IMR-90 (cell line): ENCODE data around the gene GABRQ. TPM values are rescaled to one million over a fixed set of nuclear protein-coding genes. Genes with fewer than 3 reads are reported as not detected.

Source experiments
- ATAC-seq: fragments of 200-7000 bp; cut with Tn5 transposase; 2 replicates; pipeline ENCODE4 v1.9.1; 2020; ENCODE audit warnings: low read depth, mild to moderate bottlenecking, moderate library complexity
- BruUV-seq: library from RNA; stranded (reverse); fragments of 400-500 nt; replicated peaks from 2 replicates; lab custom pipeline; 2021; lab: Mats Ljungman, UMichigan
- CTCF ChIA-PET: fragments of 300-600 bp; formaldehyde crosslinking; extraction: SDS; loops from one replicate; lab custom pipeline; 2021; ENCODE audit warnings: antibody characterized with exemption; lab: Yijun Ruan, JAX
- POLR2A ChIA-PET: fragments of 300-600 bp; sonication (Branson Sonifier 250); formaldehyde crosslinking; loops from one replicate; lab custom pipeline; 2022; ENCODE audit warnings: antibody characterized with exemption; ENCODE audit not compliant: unreplicated experiment; lab: Charles Lee
- DNase-seq: peaks from one replicate; pipeline ENCODE4 v3.0.0; 2013
- H2AFZ ChIP-seq: replicated peaks from 2 replicates; pipeline ENCODE3; 2013; ENCODE audit warnings: low read length, mild to moderate bottlenecking; ENCODE audit not compliant: poor library complexity
- H2AK5ac ChIP-seq: 2 replicates; pipeline ENCODE4 v1.6.1; 2013; ENCODE audit warnings: low read depth, low read length, inconsistent platforms
- H2AK9ac ChIP-seq: replicated peaks from 2 replicates; pipeline ENCODE3; 2013; ENCODE audit warnings: mild to moderate bottlenecking, low read depth, low read length, moderate library complexity; ENCODE audit not compliant: poor library complexity
- H2BK120ac ChIP-seq: 2 replicates; pipeline ENCODE4 v1.6.1; 2013; ENCODE audit warnings: low read depth, low read length, inconsistent platforms
- H2BK15ac ChIP-seq: 3 replicates; pipeline ENCODE4 v1.6.1; 2013; ENCODE audit warnings: low read depth, low read length, inconsistent platforms
- H2BK20ac ChIP-seq: 2 replicates; pipeline ENCODE4 v1.6.1; 2013; ENCODE audit warnings: low read depth, mild to moderate bottlenecking, inconsistent platforms, low read length, moderate library complexity
- H2BK5ac ChIP-seq: 2 replicates; pipeline ENCODE4 v1.6.1; 2013; ENCODE audit warnings: mild to moderate bottlenecking, low read depth, low read length, inconsistent platforms; ENCODE audit not compliant: poor library complexity, severe bottlenecking
- H3K14ac ChIP-seq: replicated peaks from 2 replicates; pipeline ENCODE4 v1.6.1; 2013; ENCODE audit warnings: low read depth, low read length, inconsistent platforms
- H3K18ac ChIP-seq: 2 replicates; pipeline ENCODE4 v1.6.1; 2013; ENCODE audit warnings: low read depth, low read length, control low read depth
- H3K23ac ChIP-seq: 2 replicates; pipeline ENCODE4 v1.6.1; 2013; ENCODE audit warnings: low read depth, low read length, inconsistent platforms
- H3K27ac ChIP-seq: 2 replicates; pipeline ENCODE4 v1.5.1; 2013; ENCODE audit warnings: mild to moderate bottlenecking, control low read depth, low read length; ENCODE audit not compliant: insufficient read depth
- H3K27me3 ChIP-seq: 2 replicates; pipeline ENCODE4 v1.6.1; 2013; ENCODE audit warnings: low read length; ENCODE audit not compliant: control insufficient read depth, insufficient read depth
- H3K36me3 ChIP-seq: 2 replicates; pipeline ENCODE4 v1.6.1; 2013; ENCODE audit warnings: low read length, mixed read lengths; ENCODE audit not compliant: control insufficient read depth, insufficient read depth
- H3K4ac ChIP-seq: 2 replicates; pipeline ENCODE4 v1.6.1; 2013; ENCODE audit warnings: low read depth, low read length, inconsistent platforms
- H3K4me1 ChIP-seq: 2 replicates; pipeline ENCODE4 v1.6.1; 2013; ENCODE audit warnings: low read length, mixed read lengths; ENCODE audit not compliant: control insufficient read depth, insufficient read depth
- H3K4me2 ChIP-seq: 2 replicates; pipeline ENCODE4 v1.6.1; 2013; ENCODE audit warnings: low read depth, mild to moderate bottlenecking, control low read depth, low read length, moderate library complexity
- H3K4me3 ChIP-seq: 2 replicates; pipeline ENCODE4 v1.5.1; 2013; ENCODE audit warnings: low read depth, mild to moderate bottlenecking, control low read depth, low read length, moderate library complexity; ENCODE audit not compliant: insufficient read depth
- H3K56ac ChIP-seq: 2 replicates; pipeline ENCODE4 v1.6.1; 2013; ENCODE audit warnings: low read length, inconsistent platforms; ENCODE audit not compliant: insufficient read depth; ENCODE audit errors: extremely low read depth
- H3K79me1 ChIP-seq, 2 experiments: 2 replicates each; pipeline ENCODE4 v1.6.1; 2013; ENCODE audit warnings: low read length in 2 of 2, inconsistent platforms in 1 of 2, low read depth in 1 of 2
- H3K9ac ChIP-seq: 2 replicates; pipeline ENCODE4 v1.6.1; 2013; ENCODE audit warnings: low read depth, low read length, control low read depth
- H3K9me1 ChIP-seq: 2 replicates; pipeline ENCODE4 v1.6.1; 2013; ENCODE audit warnings: low read length, inconsistent platforms; ENCODE audit not compliant: insufficient read depth
- H3K9me3 ChIP-seq: 2 replicates; pipeline ENCODE4 v1.6.1; 2013; ENCODE audit warnings: low read length; ENCODE audit not compliant: control insufficient read depth, insufficient read depth
- H4K20me1 ChIP-seq: 2 replicates; pipeline ENCODE4 v1.6.1; 2013; ENCODE audit warnings: low read length, inconsistent platforms; ENCODE audit not compliant: insufficient read depth
- H4K5ac ChIP-seq: 2 replicates; pipeline ENCODE4 v1.6.1; 2013; ENCODE audit warnings: mild to moderate bottlenecking, low read depth, low read length, control low read depth
- H4K8ac ChIP-seq, 2 experiments: 2 replicates each; pipeline ENCODE4 v1.6.1; 2013; ENCODE audit warnings: low read depth in 2 of 2, low read length in 2 of 2, control low read depth in 1 of 2, inconsistent platforms in 1 of 2
- H4K91ac ChIP-seq: 2 replicates; pipeline ENCODE4 v1.6.1; 2013; ENCODE audit warnings: low read depth, low read length, inconsistent platforms; ENCODE audit not compliant: insufficient read depth
- CHD1 ChIP-seq: IDR thresholded peaks from 2 replicates; pipeline ENCODE4 v1.6.1; 2012; ENCODE audit warnings: low read depth, low read length, improper control_type of control experiment
- FOS ChIP-seq: fragments of 150-350 bp; IDR thresholded peaks from 2 replicates; pipeline ENCODE4 v1.6.1; 2016; ENCODE audit warnings: low read depth, low read length
- MXI1 ChIP-seq: IDR thresholded peaks from 2 replicates; pipeline ENCODE4 v1.6.1; 2012; ENCODE audit warnings: low read depth, mild to moderate bottlenecking, low read length, moderate library complexity, borderline replicate concordance
- RCOR1 ChIP-seq: IDR thresholded peaks from 2 replicates; pipeline ENCODE4 v1.6.1; 2012; ENCODE audit warnings: mild to moderate bottlenecking, low read length, improper control_type of control experiment; ENCODE audit not compliant: insufficient replicate concordance
- dilution Hi-C: fragments of 300-500 bp; cut with HindIII; formaldehyde crosslinking; loops from one replicate; pipeline ENCODE4 v1.14.3; 2018; ENCODE audit warnings: low sequenced_read_pairs; ENCODE audit not compliant: unreplicated experiment
- in situ Hi-C: fragments of 300-500 bp; cut with MboI; formaldehyde crosslinking; loops from 3 replicates; pipeline ENCODE4 v1.14.3; 2019; ENCODE audit warnings: low sequenced_read_pairs, inconsistent platforms, mixed read lengths
- intact Hi-C: fragments of 100-400 bp; cut with micrococcal nuclease; formaldehyde crosslinking; loops from 2 replicates; pipeline ENCODE4 v1.10.0; 2022
- polyA plus RNA-seq, 3 experiments: library from polyadenylated mRNA; depleted of rRNA; stranded (reverse); fragments of >200 nt; gene quantifications; 2 replicates each; pipeline ENCODE4 v1.2.3, GENCODE V29; 2012; ENCODE audit warnings: low replicate concordance in 1 of 3
- total RNA-seq: library from RNA; depleted of rRNA; stranded (reverse); fragments of >200 nt; gene quantifications from 2 replicates; pipeline ENCODE4 v1.2.3, GENCODE V29; 2012

GABRQ gene
- total and polyA plus RNA-seq, 2 of the 4 experiments (the other 2 are of a cell fraction) = under 0.01 to 0.03 TPM

- CTCF ChIA-PET = no interaction called here
- no peak overlapping the region for H3K27ac ChIP-seq
Measured at GRCh38 chrX:152588206-152588605, 49.5 kb upstream of the GABRQ start.

More at GRCh38 chrX:152588206-152588605, 49.5 kb upstream of the GABRQ start:
- no peak overlapping the region for H3K14ac ChIP-seq
- no peaks in the 10 kb centered on the region for H3K4me1 ChIP-seq
- no peak overlapping the region for H2BK5ac ChIP-seq
- H4K5ac ChIP-seq = no peak overlapping the region
- dilution Hi-C loops = no loop called here
- no TSS peak for BruUV-seq
- no peak overlapping the region for H3K9ac ChIP-seq
- TF ChIP-seq FOS (no peak), CHD1 (no peak), RCOR1 (no peak), MXI1 (no peak)
- no peak overlapping the region for H3K4me2 ChIP-seq
- no peak overlapping the region for H3K18ac ChIP-seq
- H2AK5ac ChIP-seq = no peak overlapping the region
- H3K36me3 ChIP-seq = no peaks in the 10 kb centered on the region
- no peak overlapping the region for H3K23ac ChIP-seq
- H3K79me1 ChIP-seq = no peaks in the 10 kb centered on the region
- intact Hi-C loops = no loop called here
- ATAC-seq (no peak), DNase-seq (no peak)
- H4K91ac ChIP-seq = no peak overlapping the region
- H2AK9ac ChIP-seq = no peak overlapping the region
- POLR2A ChIA-PET = no interaction called here
- H4K20me1 ChIP-seq = no peaks in the 10 kb centered on the region
- no peak overlapping the region for H3K4me3 ChIP-seq
- no peaks in the 10 kb centered on the region for H3K27me3 ChIP-seq
- no peak overlapping the region for H3K4ac ChIP-seq
- H4K8ac ChIP-seq = no peak overlapping the region
- H3K9me1 ChIP-seq = no peaks in the 10 kb centered on the region
- H2BK20ac ChIP-seq = no peak overlapping the region
- peaks cover 2% of the 10 kb centered on the region; the same call in 1 of the 2 replicates for H3K9me3 ChIP-seq
- no peak overlapping the region for H3K56ac ChIP-seq
- H2AFZ ChIP-seq = no peak overlapping the region
- no peak overlapping the region for H2BK15ac ChIP-seq
- H2BK120ac ChIP-seq = no peak overlapping the region
- in situ Hi-C loops = no loop called here
